Measurements from ENCODE around the gene CST9L. TPM values are rescaled to one million over a fixed set of nuclear protein-coding genes. Genes with fewer than 3 reads are reported as not detected.

CST9L gene
- total and polyA plus RNA-seq, 7 donors: not detected

GRCh38 chr20:23587631-23588030, 19.3 kb upstream of the CST9L start:
- intact Hi-C loops (cut with DNase I): no loop called here
- Histone ChIP-seq H3K9me3 (no peaks in the 10 kb centered on the region), H3K27ac (no peak overlapping the region), H3K27me3 (no peaks in the 10 kb centered on the region), H3K4me1 (no peaks in the 10 kb centered on the region), H3K4me3 (no peak overlapping the region), H3K36me3 (no peaks in the 10 kb centered on the region)
- TF ChIP-seq, protein P1, sequence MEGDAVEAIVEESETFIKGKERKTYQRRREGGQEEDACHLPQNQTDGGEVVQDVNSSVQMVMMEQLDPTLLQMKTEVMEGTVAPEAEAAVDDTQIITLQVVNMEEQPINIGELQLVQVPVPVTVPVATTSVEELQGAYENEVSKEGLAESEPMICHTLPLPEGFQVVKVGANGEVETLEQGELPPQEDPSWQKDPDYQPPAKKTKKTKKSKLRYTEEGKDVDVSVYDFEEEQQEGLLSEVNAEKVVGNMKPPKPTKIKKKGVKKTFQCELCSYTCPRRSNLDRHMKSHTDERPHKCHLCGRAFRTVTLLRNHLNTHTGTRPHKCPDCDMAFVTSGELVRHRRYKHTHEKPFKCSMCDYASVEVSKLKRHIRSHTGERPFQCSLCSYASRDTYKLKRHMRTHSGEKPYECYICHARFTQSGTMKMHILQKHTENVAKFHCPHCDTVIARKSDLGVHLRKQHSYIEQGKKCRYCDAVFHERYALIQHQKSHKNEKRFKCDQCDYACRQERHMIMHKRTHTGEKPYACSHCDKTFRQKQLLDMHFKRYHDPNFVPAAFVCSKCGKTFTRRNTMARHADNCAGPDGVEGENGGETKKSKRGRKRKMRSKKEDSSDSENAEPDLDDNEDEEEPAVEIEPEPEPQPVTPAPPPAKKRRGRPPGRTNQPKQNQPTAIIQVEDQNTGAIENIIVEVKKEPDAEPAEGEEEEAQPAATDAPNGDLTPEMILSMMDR (IDR thresholded peaks at IDR 0.05): no peak
- no peak for TF ChIP-seq POLR2AphosphoS5 (IDR thresholded peaks at IDR 0.05)
- TF ChIP-seq POLR2A (IDR thresholded peaks at IDR 0.05): no peak
- no peak for TF ChIP-seq EP300 (IDR thresholded peaks at IDR 0.05)
- no peak for DNase-seq
- 77 to 85% methylated on average over 7 of the region's 7 CpGs for WGBS, 2 donors

DNA sequence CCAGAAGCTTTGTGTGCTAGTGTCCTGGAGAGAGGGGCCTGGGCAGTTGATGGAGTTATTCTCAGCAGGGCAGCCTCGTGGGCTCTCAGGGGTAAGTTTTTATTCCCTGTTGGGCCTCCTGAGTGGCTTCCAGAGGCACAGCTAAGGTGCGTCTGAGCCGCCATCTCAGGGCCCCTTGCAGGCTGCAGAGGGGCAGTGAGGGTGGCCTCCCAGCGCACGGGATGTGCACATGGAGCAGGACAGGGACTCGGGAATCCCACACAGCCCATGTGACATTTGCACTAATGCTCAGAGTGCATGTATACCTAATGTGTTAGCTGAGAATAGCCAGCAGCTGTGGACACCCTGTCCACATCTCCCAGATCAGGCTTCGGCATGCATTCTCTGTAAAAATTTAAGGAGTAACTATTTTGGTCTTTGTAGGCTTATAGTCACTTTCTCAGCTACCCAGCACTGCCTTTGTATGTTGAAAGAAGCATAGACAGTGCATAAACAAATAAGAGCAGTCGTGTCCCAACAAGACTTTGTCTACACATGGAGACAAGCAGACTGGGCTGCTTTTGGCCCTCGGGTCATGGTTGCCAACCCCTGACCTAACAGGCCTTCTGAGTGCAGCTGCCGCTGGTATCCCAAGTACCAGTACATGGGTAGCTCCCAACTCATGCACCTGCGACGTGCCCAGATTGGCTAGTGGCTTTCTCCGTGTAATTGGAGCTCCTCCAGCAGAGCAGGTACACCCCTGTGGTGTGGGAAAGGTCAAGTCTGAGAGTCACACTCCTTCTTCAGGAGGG, 18.6 kb upstream of the CST9L start:
- Histone ChIP-seq H3K36me3 (no peaks in the 10 kb centered on the region), H3K4me1 (no peaks in the 10 kb centered on the region), H3K27ac (no peak overlapping the region), H3K9me3 (no peaks in the 10 kb centered on the region), H3K27me3 (no peaks in the 10 kb centered on the region), H3K4me3 (no peak overlapping the region)
- no peak for DNase-seq
- no peak for TF ChIP-seq POLR2AphosphoS5 (IDR thresholded peaks at IDR 0.05)
- TF ChIP-seq, protein P1 (IDR thresholded peaks at IDR 0.05): no peak
- TF ChIP-seq POLR2A (IDR thresholded peaks at IDR 0.05): no peak
- no peak for TF ChIP-seq EP300 (IDR thresholded peaks at IDR 0.05)
- intact Hi-C loops (cut with DNase I): no loop called here
- WGBS, 2 donors: 74 to 81% methylated on average over 13 of the region's 13 CpGs

- no peak for TF ChIP-seq POLR2A (IDR thresholded peaks at IDR 0.05)
- no peak for DNase-seq
- Histone ChIP-seq H3K36me3 (no peaks in the 10 kb centered on the region), H3K4me1 (no peaks in the 10 kb centered on the region), H3K27me3 (no peaks in the 10 kb centered on the region), H3K4me3 (no peak overlapping the region), H3K9me3 (no peaks in the 10 kb centered on the region), H3K27ac (no peak overlapping the region)
- intact Hi-C loops (cut with DNase I): no loop called here
- WGBS, 2 donors: 64 to 78% methylated on average over 5 of the region's 5 CpGs
Measured at GRCh38 chr20:23585808-23586734, 17.8 kb upstream of the CST9L start.

- DNase-seq: no peak
- no peak overlapping the region for H3K27ac ChIP-seq
- no peak overlapping the region for H3K4me3 ChIP-seq
- intact Hi-C loops (cut with DNase I): no loop called here
- H3K9me3 ChIP-seq: no peaks in the 10 kb centered on the region
- TF ChIP-seq, protein P1 (IDR thresholded peaks at IDR 0.05): no peak
- TF ChIP-seq POLR2A (IDR thresholded peaks at IDR 0.05) (no peak), EP300 (IDR thresholded peaks at IDR 0.05) (no peak), POLR2AphosphoS5 (IDR thresholded peaks at IDR 0.05) (no peak)
- H3K36me3 ChIP-seq: no peaks in the 10 kb centered on the region
- H3K4me1 ChIP-seq: no peaks in the 10 kb centered on the region
- WGBS, 2 donors: 76 to 82% methylated on average over 5 of the region's 5 CpGs
- no peaks in the 10 kb centered on the region for H3K27me3 ChIP-seq
Measured at GRCh38 chr20:23585449-23585807, 17.1 kb upstream of the CST9L start.

All from sigmoid colon (tissue), 7 donors.